Stimulated activated CD8-positive, alpha-beta memory T cell treated with anti-CD3 and anti-CD28 coated beads, Interleukin-12 subunit alpha, Interleukin-12 subunit beta, amount 100 ng/mL, for 1 hour (primary cell): ENCODE results near the gene PDE4B.

ENCODE experiments used
- DNase-seq: peaks from one replicate; pipeline ENCODE4 v3.0.0-alpha.2; 2020; ENCODE audit warnings: low read depth

PDE4B gene

DNA sequence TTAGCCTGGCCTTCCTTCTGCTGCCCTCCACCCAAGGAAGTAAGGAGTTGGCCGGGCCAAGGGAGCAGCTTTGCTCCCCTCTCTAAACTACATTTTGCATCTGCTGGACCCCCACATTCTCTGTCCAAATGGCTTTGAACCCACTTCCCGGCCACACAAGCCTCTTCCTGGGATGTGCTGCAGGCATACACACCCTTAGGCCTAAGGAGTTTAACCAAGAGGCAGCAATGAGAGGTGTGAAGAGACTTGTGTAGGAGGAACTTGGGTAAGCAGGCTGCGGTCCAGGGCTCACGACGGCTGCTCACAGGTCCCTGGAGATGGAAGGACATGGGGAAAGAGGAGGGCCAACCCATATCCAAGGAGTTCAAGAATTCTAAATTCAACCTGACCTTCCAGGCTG, 544.6 kb downstream of the PDE4B start:
- DNase-seq, result no peak

- no peak for DNase-seq
These were observed 547.2 kb downstream of the PDE4B start for GRCh38 chr1:66339944-66340343.

DNA sequence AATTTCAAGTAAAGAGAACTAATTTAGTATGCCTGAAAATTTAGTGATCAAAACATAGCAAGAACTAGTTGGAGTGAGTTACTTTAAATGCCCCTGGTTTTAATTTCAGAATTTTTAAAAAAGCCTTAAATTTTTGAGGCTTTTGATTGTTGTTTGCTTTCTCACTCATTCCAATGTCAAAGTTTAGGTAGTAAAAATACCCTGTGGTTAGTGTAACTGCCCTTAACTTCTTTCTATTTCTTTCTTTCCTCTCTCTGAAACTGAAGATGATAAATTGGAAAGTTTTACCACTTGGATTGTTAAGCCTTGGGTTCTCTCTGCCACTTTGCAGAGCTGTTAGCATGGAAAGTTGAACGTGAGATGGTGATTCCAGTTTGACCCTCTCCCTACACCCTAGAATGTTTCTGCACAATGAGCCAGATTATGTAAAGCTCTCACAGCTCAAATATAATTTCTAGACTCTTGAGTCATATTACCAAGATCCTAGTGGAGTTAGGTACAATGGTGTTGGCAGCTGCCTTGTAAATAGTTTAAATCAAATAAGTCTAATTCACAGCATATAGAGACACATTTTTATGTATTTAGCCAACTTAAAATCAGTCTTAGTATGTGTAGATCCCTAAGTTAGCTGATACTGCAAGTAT, 548.9 kb downstream of the PDE4B start:
- no peak for DNase-seq

DNA sequence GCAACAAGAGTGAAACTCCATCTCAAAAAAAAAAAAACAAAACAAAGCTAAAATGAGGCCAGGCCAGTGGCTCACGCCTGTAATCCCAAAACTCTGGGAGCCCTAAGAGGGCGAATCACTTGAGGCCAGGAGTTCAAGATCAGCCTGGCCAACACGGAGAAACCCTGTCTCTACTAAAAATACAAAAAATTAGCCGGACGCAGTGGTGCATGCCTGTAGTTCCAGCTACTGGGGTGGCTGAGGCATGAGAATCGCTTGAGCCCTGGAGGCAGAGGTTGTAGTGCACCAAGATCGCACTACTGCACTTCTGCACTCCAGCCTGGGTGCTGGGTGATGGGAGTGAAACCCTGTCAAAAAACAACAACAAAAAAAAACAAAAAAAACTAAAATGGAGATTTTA, 550.0 kb downstream of the PDE4B start:
- no peak for DNase-seq

DNA sequence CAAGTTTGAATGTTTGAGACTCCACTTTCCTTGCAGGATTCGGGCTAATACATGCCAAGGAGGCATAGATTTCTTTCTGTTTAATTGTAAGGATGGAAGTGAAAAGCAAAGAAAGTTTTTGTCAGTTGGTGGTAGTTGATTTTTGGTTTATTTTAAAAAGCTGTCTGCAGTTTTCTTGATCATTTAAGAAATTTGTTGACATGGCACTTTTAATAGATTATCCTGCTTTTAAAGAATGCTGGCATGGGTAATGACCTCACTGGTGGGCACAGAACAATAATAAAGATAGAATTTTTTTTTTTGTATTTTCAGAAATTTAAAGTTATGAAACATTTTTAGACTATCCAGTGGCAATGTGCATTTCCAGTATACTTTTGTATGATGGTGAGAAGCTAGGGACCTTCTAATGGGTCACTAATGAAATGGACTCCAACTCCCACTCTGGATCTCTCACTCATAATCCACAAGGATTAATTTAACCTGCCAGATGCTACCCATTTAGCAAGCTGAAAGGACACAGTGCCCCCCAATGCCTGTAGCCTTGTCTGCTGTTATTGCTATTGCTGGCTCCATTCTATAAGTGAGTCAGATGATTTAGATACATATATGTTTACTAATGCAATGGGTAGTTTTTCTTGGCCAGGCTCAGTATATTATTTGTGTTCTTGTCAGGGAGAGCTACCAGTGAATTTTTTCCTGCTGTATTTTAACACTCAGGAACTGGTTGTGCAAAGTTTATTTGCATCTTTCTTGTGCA, 551.1 kb downstream of the PDE4B start:
- DNase-seq, result no peak

DNA sequence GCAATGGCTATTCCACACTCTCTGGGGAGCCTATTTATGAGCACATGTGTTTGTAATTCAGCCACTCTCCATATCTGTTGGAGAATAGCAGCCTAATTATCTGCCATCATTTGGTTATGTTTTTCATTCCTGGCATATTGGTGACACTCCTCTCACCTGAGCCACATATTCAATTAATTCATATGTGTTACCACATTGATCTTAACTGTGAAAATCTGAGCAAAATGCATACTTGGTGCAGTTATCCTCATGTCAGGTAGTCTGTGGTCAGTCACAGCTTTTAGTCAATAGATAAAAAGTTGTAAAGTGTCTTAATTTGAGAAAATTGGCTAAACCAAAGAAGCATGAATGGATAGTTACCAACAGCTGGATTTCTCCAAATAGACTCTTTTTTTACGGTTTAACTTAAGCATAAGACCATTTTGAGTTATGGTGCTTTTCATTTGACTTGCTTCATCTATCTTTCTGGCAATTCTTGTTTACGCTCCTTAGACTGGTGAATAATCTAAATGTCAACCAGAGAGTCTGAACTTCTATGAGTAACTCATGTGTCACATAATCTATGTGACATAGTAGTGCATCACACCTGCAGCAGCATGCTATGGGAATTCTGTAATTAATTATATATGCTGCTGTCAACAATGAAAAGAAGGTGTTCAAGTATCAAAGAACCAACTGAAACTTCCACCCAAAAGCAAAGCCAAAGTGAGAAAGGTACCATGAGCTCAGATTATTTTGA, 553.5 kb downstream of the PDE4B start:
- no peak for DNase-seq

- no peak for DNase-seq
These were observed 554.2 kb downstream of the PDE4B start for GRCh38 chr1:66346873-66347272.

GRCh38 chr1:66348776-66349175, 556.1 kb downstream of the PDE4B start:
- DNase-seq, result no peak

GRCh38 chr1:66349242-66349641, 556.5 kb downstream of the PDE4B start:
- no peak for DNase-seq

DNA sequence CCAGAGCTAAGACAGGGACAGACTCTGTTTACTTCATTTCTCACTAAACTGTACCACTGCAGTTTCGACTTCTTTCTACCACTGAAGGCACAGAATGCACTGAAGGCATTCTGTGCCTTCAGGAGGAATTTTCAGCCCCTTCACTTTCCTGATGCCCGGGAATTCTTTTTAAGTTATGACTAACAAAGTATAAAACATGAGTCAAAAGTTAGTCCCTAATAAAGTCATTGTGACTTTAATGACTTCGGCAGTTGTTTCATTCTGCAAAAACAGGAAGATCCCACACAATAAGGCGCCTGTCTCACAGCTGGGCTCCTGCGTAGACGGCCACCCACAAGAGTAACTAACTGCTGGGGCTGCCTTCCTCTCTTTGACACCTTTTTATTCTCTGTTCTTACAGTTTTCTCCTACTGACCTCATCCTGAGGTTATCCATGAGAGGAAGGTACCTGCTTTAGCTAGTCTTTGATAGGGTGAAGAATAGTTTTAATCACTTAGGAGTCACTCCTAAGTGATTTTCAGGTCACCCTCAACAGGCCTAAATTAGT, 557.4 kb downstream of the PDE4B start:
- no peak for DNase-seq

GRCh38 chr1:66351478-66351877, 558.8 kb downstream of the PDE4B start:
- no peak for DNase-seq

GRCh38 chr1:66351913-66352312, 559.2 kb downstream of the PDE4B start:
- no peak for DNase-seq

- no peak for DNase-seq
These were observed 560.1 kb downstream of the PDE4B start for GRCh38 chr1:66352792-66353191.

GRCh38 chr1:66353257-66353656, 560.6 kb downstream of the PDE4B start:
- no peak for DNase-seq

DNA sequence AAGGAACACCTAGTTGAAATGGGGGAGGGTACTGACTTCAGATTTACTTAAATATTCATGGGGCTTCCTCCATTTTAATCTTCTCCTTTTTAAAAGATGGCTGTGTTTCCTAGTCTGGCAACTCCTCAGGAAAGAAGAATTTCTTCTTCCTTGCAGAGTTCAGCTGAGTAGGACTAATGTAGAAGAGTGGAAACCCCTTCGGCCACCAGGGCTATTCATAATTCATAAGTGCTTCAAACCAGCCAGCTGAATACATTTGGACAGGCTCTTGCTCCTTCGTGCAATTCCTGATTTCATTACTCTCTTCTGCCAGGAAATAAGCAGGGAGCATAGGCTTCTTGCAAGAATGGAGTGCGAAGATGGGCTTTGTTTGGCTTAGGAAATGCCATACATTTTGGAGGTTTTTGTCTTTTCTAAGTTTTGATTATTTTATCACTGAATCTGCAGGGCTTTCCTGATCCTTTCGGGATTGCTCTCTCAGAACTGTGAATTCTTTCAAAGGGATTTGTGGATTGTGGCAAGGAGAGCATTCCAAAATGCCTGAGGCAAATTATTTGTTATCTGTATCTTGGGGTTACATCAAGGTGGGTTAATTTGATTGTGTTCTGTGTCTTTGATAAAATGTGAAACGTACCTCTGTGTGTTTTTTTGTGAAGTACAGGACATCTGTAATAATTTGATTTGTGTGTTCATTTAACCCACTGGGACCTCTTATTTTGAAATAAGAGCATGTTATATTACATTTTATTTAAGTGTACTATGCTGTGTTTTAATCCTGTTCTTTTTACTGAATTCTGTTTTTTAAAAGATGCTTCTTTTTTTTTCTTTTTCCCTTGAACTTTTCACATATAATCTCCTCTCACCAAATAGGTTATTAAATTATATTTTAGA, 561.9 kb downstream of the PDE4B start:
- no peak for DNase-seq

DNA sequence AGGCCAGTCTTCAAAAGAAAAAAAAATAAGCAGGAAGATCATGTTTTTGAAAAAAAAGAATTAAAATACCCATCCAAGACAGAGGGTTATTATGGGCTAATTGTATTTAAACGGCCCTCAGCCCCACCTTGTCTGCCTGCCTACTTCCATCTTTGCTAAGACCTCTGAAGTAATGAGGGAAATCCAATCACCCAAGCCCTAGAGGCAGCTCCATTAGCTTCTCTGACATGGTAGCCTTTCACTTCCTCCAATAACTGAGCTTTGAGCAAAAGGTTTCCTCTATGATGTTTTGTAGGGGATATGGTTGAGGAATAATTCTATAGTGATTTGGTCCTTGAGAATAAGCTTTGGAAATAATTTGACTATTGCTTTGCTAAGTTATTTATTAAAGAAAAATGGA, 563.1 kb downstream of the PDE4B start:
- DNase-seq, result no peak

DNA sequence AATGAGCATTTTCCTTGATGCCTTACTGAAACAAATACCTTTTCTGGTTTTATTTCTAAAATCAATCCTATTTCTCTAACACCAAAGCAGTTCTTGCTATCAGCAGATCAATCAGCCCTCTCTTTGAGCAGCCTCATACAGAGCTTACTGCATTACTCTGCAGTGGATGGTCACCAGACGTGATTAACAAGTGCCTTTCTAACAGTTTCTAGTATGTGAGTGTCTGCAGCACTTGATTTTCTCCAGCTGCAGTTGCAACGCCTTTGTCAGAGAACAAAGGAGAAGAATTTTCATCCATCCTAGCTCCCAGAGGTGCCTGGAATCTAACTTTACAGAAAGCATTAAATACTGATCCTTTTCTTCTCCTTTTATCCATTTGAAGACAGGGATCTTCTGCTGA, 563.9 kb downstream of the PDE4B start:
- DNase-seq, result no peak

DNA sequence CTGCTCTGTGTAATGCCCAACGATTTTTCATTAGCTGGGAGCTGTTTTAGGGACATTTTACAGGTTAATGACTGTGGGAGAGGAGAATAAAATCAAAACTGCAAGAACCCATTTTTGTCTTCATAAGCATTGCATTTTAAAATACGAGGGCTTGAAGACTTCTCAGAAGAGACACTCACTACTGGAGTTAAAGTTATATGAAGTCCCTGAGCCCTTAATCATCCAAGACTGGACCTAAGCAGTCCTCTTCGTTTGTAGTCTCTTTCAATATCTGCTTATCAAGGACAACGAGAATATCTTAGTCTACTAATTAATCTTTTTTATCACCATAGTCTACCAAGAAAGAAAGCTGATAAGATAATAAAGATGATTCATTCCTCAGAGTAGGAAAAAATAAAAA, 564.3 kb downstream of the PDE4B start:
- no peak for DNase-seq

DNA sequence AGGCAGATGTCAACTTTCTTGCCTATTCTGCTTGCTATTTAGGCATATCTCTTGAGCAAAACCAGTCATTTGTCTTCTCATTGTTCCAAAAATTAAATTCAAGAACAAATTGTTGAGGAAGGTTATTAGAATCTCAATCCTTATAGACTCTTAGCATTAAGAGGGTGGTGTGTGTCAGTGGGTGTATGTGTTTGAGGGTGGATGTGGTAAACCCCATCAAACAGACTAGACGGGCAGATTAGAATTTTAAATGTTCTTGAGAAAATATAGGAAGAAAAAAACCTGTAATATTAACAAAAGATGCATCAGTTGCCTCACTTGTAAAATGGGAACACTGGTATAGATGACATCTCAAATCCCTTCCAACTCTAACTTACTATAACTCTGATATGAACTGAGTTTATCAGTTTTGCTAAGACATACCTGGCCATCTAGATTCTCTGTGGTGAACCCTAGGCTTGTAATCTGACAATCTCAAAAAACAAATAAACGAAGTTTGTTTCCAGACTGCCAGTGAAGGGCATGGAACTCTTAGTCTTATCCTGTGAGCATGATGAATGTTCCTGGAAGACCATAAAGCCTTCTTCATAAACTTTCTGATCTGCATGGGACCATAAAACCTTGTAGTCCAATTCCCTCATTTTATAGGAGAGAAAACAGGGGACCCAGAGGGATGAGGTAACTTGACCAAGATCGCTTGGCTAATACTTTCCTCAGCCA, 564.9 kb downstream of the PDE4B start:
- DNase-seq, result no peak

DNA sequence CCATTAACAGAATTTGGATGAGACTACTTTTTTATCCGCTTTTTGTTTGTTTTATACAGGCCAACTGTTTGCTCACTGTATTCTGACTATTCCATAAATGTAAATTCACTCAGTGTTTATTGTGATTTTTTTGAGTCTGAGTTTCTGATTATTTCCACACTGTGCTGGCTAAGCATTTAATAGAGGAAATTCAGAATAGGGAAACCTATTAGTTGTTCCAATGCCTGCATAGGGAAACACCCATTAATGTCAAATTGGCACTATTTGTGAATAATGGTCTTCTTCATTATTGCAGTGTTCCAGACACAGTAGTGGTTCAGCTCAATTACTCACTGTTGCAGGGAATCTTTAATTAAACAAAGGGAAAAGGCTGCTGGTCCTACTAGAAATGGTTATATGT, 566.6 kb downstream of the PDE4B start:
- DNase-seq, result no peak

DNA sequence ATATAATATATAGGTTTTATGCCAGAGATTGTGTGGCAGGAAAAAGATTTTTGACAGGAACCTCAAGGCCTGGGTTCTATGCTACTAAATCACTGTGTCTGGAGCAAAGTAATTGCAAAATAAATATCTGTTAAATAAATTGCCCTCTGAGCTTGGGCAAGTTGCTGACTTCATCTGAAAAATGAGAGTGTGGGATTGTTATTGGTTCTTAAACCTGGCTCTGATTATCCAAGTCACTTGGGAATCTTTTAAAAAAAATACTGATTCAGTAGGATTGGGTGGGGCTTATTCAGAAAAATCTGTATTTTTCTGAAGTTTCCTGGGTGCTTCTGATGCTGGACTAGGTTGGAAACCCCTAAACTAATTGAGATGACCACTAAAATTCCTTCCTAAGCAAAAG, 567.1 kb downstream of the PDE4B start:
- no peak for DNase-seq
